ENCODE data around the gene TYROBP.

Gene TYROBP

GRCh38 chr19:35904311-35905068 lies 3.6 kb downstream of the TYROBP start:
- no peak overlapping the region for H3K4me3 ChIP-seq (ENCODE audit: low read depth, low read length)
- DNase-seq (ENCODE audit: low read depth), result no peak
- TF ChIP-seq CTCF (IDR thresholded peaks at IDR 0.05; ENCODE audit: control insufficient read depth, extremely low read depth, insufficient read depth), result no peak

- DNase-seq (ENCODE audit: low read depth), result no peak
- TF ChIP-seq CTCF (IDR thresholded peaks at IDR 0.05; ENCODE audit: control insufficient read depth, extremely low read depth, insufficient read depth), result no peak
- H3K4me3 ChIP-seq (ENCODE audit: low read depth, low read length), result peak overlapping the region; percentile 43
Observed at GRCh38 chr19:35903550-35904179, 4.4 kb downstream of the TYROBP start.

GRCh38 chr19:35902870-35903475 lies 5.1 kb downstream of the TYROBP start:
- H3K4me3 ChIP-seq (ENCODE audit: low read depth, low read length), result peak overlapping the region; percentile 43
- DNase-seq (ENCODE audit: low read depth), result no peak
- TF ChIP-seq CTCF (IDR thresholded peaks at IDR 0.05; ENCODE audit: control insufficient read depth, extremely low read depth, insufficient read depth), result no peak

- peak within 1 kb of the TSS; percentile 43 for H3K4me3 ChIP-seq (ENCODE audit: low read depth, low read length)
- no peak for TF ChIP-seq CTCF (IDR thresholded peaks at IDR 0.05; ENCODE audit: control insufficient read depth, extremely low read depth, insufficient read depth)
- no peak for DNase-seq (ENCODE audit: low read depth)
Observed at GRCh38 chr19:35901854-35902661, 6.0 kb downstream of the TYROBP start, which contains the start of gene HCST. Gene HCST, plus strand, starts transcription at chr19:35902529. Its CDS starts 65 bp downstream, at chr19:35902594.

- H3K4me3 ChIP-seq (ENCODE audit: low read depth, low read length), result peak overlapping the region; percentile 84; the same call in 1 of the 2 replicates
- no peak for DNase-seq (ENCODE audit: low read depth)
- no peak for TF ChIP-seq CTCF (IDR thresholded peaks at IDR 0.05; ENCODE audit: control insufficient read depth, extremely low read depth, insufficient read depth)
Observed at GRCh38 chr19:35901055-35901644, 6.9 kb downstream of the TYROBP start.

GRCh38 chr19:35899547-35900214 lies 8.4 kb downstream of the TYROBP start:
- peak overlapping the region; percentile 84 for H3K4me3 ChIP-seq (ENCODE audit: low read depth, low read length)
- no peak for TF ChIP-seq CTCF (IDR thresholded peaks at IDR 0.05; ENCODE audit: control insufficient read depth, extremely low read depth, insufficient read depth)
- peak; percentile 51 for DNase-seq (ENCODE audit: low read depth)

Data from LNCaP clone FGC (cell line).